Measurements from ENCODE around the gene PUS3.

PUS3 gene

DNA sequence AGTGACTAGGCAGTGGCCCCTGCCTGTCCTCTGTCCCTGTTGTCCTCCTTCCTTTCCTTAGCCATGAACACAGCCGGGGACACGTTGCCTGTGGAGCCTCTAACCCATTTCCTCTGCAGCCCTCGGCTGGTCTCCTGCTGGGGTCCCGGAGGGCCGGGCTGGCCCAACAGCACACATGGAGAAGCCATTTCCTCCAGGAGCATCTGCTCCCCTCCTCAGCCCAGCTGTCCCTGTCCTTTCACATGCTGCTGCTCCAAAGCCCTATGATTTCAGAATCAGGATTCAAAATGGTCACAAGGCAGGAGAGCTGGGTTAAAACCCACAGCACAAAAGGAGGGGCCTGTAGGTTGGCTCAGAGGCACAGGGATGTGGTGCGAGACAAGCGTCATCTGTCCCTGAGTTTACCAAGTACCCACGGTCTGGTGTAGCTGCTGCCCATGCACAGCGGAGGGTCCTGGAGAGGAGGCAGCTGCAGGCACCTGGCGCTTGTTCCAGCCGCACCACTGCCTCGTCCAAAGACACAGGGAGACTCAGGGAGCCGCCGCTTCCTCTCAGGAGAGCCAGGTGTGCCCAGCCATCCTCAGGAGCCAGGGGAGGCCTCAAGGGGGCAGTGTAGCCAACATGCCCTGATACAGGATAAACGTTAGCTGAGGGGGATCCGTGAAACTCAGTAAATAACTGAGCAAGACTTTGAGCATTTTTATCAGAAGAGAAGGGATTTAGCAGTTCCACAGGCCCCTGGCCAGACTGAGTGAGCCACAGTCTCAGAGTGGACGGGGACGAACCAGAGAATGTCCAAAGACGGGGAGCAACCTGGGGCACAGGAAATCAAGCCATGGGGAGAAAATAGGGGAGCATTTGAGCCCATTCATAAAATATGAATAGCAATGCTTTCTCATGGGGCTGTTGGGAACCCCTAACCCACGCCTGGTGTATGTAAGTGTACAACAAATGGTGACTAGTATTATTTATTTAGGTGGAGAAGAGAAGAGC, 38.9 kb upstream of the PUS3 start:
- DNase-seq, result peak; percentile 48

DNA sequence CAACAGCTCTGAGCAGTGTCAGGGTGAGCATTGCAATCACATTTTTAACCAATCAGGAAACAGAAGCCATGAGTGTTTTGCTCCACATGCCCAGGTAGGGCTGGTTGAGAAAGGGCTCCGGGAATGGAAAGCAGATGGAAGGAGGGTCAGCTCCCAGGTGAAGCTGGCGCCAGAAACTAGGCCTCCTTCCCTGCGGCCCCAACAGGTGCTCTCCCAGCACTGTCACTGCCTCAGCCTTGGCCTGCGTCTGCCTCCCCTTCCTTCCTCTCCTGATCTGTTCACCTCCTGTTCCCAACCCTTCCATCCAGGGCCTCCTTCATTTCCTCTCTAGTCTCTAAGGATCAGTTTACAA, 38.2 kb upstream of the PUS3 start:
- DNase-seq, result no peak

DNA sequence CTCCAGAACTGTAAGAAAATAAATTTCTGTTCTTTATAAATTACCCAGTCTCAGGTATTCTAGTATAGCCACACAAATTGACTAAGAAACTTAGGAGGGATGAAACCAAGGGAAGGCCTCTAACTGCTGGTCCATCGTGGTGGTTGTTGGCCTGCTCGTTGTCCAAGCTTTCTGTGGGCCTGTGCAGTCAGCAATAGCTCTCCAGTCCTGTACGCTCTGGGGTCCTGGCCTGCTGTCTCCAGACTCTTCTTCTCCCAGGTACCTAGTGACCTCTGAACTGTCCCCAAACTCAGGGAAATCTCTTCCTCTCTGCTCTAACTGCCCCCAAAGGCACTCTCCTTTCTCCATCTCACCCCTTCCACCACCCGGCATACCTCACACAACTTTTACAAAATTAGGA, 37.1 kb upstream of the PUS3 start:
- DNase-seq, result no peak

DNA sequence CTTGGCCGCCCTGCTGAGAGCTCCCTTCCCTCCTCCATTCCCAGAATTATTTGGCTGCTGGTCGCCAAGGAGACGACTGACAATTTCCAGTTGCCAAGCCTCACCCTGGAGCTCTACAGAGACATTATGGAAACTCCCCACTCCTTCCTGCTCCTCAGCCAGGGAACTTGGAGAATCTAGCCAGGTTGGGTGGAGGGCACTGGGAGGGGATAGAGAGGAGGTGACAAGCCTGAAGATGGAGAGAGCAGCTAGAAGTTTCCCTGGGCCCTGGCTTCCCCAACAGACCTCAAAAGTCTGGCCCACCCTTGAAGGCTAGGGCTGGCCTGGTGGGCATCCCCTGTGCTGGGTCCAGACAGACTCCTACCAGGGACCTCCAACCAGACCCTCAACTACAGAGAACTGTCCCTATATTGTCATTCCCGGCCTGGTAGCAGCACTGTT, 36.1 kb upstream of the PUS3 start:
- no peak for DNase-seq

DNA sequence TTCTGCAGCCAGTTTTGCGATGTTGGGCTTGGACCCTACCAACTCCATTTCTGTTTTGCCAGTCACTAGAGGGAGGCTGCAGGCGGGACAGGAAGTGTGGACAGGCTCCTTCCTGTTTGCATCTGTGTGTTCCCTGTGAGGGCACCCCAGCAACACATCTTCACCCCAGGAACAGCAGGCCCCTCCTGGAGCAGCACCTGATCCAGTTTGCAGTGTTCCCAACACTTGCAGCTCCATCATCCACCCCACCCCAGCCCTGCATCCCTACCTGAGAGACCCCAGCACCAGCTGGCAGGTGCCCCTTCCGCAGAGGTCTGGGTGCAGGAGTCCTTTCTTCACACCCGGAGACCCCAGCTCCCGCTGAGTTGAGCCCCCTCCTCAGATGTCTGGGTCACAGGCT, 35.4 kb upstream of the PUS3 start:
- no peak for DNase-seq

DNA sequence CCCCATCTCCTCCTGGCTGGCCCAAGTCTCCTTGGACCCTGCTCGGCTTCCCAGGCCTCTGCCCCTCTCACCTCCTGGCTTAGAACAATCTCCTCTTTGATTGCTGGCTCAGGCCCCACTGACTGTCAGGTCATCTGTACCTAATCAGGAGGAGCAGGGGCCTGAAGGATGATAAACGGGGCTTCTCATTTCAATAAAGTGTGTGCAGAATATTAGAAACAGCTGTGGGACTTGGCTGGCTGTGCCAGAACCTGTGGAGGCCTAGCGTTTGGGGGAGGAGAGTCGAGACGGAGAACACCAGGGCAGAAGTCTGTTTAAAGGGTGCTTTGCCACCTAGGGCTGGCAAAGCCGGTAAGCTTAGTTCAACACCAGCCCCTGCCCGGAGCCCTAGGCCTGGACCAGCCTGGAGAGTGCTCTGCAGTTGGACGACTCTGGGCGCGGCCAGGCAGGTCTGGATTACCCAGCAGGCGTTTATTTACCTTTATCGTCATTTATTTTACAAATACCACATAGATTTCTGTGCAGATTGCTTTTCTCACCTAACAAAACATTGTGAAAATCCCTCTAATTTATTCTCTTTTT, 32.7 kb upstream of the PUS3 start:
- no peak for DNase-seq

DNA sequence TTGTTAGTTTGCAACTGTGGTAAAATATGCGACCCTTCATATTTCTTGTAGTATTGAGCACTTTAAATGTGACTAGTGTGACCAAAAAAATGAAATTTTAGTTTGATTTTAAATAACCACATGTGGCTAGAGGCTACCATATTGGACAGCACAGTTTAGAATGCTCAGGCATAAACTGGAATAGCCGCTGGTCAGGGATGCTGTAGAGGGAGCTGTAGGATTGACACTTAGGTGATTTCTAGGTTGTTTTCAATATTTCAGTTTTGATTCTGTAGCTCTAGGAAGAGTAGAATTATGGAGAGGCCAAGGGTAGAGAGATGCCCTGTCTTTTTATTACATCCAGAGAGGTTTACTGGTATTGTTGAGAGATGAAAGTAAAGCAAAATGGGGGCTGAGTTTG, 32.0 kb upstream of the PUS3 start:
- DNase-seq, result no peak

DNA sequence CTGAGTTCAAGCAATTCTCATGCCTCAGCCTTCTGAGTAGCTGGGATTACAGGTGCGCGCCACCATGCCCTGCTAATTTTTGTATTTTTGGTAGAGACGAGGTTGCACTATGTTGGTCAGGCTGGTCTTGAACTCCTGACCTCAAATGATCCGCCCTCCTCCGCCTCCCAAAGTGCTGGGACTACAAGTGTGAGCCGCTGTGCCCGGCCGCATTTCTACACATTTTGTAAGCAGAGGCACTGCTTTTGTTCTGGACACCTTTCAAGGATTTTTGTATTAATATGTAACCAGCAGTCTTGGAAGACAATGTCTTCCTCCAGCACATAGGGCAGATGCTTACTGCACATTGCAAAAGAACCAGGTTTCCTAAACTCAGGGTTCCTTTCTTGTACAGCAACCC, 31.5 kb upstream of the PUS3 start:
- DNase-seq, result no peak

DNA sequence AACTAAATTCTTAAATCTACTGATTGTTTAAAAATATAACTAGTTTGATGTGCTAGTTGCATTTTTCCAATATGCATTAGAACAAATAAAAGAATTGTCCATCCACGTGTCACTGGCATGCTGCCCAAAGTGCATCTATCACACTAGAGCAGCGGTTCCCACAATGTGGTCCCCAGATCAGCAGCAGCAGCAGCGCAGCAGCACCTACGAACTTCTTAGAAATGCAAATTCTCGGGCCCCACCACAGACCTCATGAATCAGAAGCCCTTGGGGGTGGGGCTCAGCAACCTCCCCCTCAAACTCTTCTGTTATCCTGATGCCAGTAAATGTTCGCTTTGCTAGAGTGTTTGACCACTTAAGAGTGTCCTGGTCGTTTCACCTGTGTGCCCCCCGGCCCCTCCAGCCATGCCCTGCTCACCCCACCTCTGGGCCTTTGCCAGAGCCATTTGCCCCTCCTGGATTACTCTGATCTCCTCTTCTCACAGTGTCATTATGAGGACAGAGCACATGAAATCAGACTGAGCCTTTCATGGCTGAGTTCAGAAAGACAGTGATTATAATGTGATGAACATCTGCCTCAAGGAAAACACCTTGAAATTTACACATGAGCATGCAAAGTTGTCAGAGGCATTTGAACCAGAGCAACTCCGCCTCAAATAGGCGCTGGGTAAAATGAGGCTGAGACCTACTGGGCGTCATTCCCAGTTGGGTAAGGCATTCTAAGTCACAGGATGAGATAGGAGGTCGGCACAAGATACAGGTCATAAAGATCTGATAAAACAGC, 30.2 kb upstream of the PUS3 start:
- no peak for DNase-seq

DNA sequence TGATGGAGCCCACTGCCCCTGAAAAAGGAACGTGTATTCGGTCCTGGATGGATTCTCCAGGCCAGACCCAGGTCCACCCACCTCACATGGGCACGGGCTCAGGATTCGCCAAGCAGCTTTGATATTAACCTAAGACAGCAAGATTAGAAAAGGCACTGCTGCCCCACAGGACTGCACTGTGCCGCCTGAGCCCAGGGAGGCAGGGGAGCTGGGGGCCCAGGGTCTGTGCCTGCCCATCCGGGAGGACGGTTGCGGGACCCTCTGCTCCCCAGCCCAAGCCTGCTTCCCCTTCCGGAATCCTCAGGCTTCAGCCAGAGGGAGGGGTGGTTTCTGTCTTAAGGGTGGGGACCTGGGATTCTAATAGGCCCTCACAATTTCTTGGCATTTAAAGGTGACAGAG, 29.3 kb upstream of the PUS3 start:
- DNase-seq, result no peak

DNA sequence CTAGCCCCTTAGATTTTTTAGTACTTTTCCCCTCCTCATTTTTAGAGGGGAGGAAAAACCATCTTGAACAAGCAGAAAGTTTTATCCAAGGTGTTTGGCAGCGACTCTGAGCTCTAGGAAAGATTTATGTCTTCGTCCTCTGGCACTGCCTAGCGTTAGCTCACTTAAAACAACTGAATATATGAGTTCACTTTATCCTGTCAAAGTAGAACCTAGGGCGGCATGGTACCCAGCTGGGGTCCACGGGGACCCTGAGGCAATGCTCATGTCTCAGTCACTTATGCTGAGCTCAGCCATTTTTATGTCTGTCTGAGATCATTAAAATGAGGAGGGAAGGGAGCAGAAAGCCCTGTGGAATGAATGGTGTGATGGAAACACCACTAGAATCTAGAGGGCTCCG, 28.7 kb upstream of the PUS3 start:
- DNase-seq, result no peak

DNA sequence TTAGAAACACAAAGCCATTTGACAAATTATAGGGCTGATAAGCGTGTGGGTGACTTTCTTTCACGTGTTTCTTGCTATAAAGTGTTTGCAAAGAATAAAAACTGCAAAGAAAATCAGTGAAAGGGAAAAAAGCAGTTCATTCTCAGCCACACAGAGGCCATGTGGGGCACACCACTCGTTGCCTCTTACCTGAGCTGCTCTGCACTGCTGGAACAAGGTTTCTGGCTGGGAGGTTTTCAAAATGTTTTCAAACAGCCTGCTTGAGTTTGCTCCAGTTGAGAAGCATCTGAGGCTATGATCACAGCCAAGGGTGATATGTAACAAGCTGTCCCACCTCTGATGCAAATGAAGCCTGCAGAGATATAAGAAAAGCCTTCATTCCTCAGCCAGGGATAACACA, 28.1 kb upstream of the PUS3 start:
- no peak for DNase-seq

DNA sequence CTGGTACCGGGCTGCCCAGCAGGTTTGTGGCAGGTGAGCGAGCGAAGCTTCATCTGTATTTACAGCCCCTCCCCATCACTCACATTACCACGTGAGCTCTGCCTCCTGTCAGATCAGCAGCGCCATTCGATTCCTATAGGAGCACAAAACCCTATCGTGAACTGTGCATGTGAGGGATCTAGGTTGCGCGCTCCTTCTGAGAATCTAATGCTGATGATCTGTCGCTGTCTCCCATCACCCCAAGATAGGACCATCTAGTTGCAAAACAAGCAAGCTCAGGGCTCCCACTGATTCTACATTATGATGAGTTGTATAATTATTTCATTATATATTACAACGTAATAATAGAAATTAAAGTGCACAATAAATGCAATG, 27.1 kb upstream of the PUS3 start:
- no peak for DNase-seq

DNA sequence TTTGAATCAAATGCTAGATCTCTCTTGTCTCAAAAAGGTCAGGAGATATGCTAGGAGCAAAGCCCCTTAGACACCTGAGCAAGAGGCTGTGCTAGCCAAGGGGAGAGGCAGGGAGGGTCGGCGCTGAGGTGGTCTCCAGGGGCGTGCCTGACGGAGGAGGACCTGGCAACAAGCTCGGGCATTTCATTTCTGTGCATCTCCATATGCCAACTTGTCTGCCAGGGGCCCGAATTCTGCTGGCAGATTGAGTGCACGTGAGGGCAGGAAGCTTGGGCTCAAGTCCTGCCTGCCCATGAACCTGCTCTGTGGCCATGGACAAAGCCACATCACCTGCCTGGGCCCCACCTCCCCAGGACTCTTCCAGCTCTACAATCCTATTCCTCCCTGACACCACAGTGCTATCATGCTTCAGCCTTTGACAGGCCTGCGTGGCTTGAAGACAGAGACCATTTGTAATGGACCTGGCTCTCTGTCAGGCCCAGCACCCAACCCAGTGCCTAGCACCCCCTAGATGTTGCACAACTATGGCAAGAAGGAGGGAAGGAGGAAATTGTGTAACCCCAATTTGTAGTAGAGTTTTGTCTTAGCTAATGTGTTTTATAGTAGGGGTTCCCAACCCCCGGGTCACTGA, 26.6 kb upstream of the PUS3 start:
- no peak for DNase-seq

DNA sequence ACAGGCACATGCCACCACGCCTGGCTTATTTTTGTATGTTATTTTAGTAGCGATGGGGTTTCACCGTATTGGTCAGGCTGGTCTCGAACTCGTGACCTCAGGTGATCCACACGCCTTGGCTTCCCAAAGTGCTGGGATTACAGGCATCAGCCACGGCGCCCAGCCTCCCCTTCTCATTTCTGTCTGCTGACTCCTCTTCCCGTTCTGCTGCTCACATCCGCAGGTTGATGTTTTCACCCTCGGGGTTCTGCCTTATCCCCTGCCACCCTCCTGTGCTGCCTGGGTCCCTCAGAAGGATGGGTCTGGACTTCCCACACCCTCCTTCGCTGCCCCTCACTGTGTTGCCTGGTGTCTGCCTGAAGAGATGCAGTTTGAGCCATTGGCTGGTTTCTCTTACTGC, 23.7 kb upstream of the PUS3 start:
- no peak for DNase-seq

DNA sequence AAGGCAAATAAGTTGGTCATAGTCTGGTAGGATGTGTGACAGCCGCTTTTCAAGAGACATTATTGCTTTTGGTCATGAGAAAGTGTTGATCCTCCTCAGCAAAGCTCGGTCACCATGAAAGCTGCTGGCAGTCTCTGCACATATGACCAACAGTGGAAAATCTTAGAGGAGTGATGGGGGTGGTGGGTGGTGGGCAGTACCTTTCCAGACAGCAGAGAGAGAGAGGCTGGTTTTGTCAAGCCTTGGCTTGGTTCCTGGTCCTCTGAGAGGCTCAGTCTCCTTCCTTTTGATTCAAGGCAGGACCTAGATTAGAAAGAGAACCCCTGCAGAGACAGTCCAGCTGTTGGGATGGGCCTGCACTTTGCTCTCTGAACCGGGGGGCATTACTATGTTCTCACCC, 22.8 kb upstream of the PUS3 start:
- DNase-seq, result no peak

DNA sequence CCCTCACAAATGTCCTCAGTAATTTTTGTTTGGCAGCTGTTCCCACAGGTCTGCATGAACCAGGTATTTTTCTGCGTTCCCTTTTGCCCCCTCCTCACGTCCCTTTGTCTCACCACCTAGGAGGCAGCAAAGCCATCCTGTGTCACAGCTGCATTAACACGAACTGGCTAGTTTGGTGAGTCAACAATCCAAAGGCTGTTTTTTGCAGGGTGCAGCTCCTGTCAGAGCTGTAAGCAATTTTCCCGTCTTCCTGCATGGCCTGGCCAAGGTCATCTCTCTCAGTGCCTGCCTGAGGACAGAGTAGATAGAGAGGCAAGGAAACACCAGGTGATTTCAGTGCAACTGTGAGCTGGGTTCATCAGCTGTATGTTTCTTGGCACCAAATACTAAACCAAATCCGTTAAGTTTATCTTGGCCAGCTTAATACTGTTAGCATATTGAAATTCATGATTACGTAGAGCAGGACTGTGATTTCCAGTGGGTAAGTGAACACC, 22.3 kb upstream of the PUS3 start:
- no peak for DNase-seq

DNA sequence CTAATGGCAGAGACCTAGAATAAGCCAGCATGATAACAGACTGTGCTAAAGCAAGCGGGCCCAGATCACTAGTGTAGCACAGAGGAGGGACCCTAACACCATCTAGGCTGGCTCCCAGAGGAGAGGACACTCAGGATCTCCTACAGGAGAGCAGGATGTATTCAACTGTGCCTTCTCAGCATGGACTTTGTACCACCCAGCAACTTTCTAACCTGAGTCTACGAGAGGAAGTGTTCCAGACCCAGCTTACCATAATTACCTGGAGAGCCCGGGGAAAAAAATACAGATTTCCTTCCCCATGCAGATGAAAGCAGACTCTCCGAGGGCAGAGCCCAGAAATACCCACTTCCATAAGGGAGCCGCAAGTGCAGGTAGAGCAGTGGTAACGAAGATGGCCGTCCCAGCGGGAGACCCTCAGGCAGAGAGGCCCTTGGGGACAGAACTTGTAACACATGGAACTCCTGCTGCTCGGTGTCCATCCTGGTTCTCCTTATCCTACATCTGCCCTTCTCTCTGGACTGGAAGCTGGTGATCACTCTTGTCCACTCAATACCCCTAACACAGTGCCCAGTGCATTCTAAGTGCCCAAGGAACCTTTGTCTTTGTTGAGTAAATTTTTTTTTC, 21.5 kb upstream of the PUS3 start:
- no peak for DNase-seq

DNA sequence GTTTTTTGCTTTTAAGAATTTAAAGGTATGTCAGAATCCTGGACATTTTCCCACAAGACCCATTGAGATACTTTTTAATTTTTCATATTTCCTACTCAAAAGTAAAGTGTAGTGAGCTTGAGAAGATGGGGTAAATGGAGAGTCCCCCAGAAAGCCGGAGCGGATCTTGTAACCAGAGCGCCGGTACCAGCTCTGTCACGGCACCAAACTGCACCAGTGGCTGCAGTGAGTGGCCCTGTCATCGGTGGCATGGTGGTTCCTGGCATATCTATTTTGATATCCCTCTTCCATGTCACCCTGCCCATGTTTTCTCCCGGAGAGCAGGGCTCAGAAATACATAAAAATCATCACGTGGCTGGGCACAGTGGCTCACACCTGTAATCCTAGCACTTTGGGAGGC, 20.6 kb upstream of the PUS3 start:
- DNase-seq, result no peak

DNA sequence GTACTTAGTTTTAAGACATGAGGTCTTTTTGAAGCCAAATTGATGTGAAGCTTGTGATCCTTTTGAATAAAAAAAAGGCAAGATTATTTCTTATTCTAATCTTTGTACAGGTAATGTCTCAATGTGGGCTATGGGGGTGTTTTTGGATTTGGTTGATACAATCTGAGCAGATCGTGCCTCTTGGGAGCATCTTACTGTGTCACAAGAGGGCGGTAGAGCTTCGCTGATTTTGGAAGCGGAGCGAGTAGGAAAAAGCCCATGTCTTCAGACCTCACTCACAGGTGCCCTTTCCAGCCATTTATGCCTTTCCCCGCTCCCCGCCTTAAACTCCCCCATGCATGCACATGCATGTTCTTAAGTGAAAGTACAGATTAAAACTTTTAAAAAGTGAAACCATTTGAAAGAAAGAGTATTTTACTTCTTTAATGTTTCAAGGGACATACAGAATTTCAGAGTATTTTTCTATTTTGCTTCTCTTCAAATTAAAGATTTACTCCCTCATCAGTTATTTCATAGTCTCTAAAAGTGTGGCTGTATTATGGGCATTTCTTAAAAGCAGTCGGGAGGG, 20.1 kb upstream of the PUS3 start:
- DNase-seq, result peak; percentile 28

DNA sequence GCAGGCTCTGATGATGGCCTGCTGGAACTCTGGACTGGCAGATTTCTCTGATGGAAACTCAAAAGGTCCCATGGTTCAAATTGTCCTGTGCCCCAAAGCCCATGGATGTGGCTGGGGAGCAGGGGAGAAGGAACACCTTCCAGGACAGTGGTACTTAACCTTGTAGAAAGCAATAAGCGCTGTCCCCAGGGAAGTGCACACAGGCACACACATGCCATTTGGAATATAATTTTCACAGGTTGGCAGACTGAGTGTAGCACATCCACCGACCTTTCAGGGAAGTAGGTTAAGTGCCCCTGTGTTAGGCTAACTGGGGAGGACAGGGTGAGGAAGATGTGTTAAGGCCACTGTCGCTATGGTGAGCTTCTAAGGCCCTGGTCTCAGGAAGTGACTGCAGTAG, 19.1 kb upstream of the PUS3 start:
- no peak for DNase-seq

DNA sequence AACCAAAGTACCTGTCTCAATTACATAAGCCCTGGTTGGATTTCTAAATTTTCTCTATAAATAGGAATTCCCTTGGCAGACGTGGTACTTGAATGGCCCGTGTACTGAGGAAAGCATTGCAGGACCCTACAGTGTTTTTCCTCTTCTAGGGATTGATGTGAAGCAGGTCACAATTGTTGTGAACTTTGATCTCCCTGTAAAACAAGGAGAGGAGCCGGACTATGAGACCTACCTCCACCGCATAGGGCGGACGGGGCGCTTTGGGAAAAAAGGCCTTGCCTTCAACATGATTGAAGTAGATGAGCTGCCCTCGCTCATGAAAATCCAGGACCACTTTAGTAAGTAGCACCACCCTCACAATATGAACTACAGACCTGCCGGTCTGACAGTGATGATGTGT, 18.0 kb upstream of the PUS3 start:
- DNase-seq, result no peak

Measured in right kidney (tissue), 1 donor.